NCI-H1048 (cell line): Measurements from ENCODE around the gene TRIM9.
A peak's percentile ranks its signal among the peaks of the same experiment; 100 is the strongest.

Experiments
- DNase-seq: peaks from one replicate; lab custom pipeline; 2025; lab: John Stamatoyannopoulos, UW

TRIM9 gene

GRCh38 chr14:51094901-51095853, at the start of gene TRIM9:
Gene TRIM9, minus strand, starts transcription at chr14:51095105. Its CDS starts 166 bp downstream, at chr14:51094939.
- DNase-seq: peak; percentile 82

GRCh38 chr14:51140856-51141255, 46.0 kb upstream of the TRIM9 start:
- DNase-seq: no peak

- DNase-seq: no peak
Measured at GRCh38 chr14:51140338-51140737, 45.4 kb upstream of the TRIM9 start.

GRCh38 chr14:51139121-51139681, 44.3 kb upstream of the TRIM9 start:
- DNase-seq: no peak

- DNase-seq: no peak
Measured at GRCh38 chr14:51138404-51139103, 43.6 kb upstream of the TRIM9 start.

GRCh38 chr14:51131516-51131915, 36.6 kb upstream of the TRIM9 start:
- DNase-seq: no peak

GRCh38 chr14:51129130-51129529, 34.2 kb upstream of the TRIM9 start:
- no peak for DNase-seq

GRCh38 chr14:51124029-51124428, 29.1 kb upstream of the TRIM9 start:
- DNase-seq: no peak

GRCh38 chr14:51121096-51121495, 26.2 kb upstream of the TRIM9 start:
- DNase-seq: no peak

- DNase-seq: no peak
Measured at GRCh38 chr14:51119411-51120051, 24.6 kb upstream of the TRIM9 start.

- no peak for DNase-seq
Measured at GRCh38 chr14:51118993-51119392, 24.1 kb upstream of the TRIM9 start.

GRCh38 chr14:51117593-51117992, 22.7 kb upstream of the TRIM9 start:
- no peak for DNase-seq

GRCh38 chr14:51116682-51117081, 21.8 kb upstream of the TRIM9 start:
- no peak for DNase-seq

GRCh38 chr14:51109651-51110050, 14.7 kb upstream of the TRIM9 start:
- DNase-seq: no peak

- no peak for DNase-seq
Measured at GRCh38 chr14:51107801-51108200, 12.9 kb upstream of the TRIM9 start.

GRCh38 chr14:51104467-51104866, 9.6 kb upstream of the TRIM9 start:
- no peak for DNase-seq

- no peak for DNase-seq
Measured at GRCh38 chr14:51097287-51097686, 2.4 kb upstream of the TRIM9 start.

GRCh38 chr14:51096870-51097269, 2.0 kb upstream of the TRIM9 start:
- DNase-seq: no peak

- no peak for DNase-seq
Measured at GRCh38 chr14:51095854-51096823, 1.2 kb upstream of the TRIM9 start.

- no peak for DNase-seq
Measured at GRCh38 chr14:51094282-51094821, 553 bp downstream of the TRIM9 start.
